DMS79 treated with DMSO at 0.1 percent for 48 hours (cell line): Measurements from ENCODE around the gene MRPL48.

Experiments
- DNase-seq: peaks from one replicate; lab custom pipeline; 2025; lab: John Stamatoyannopoulos, UW

Gene MRPL48

DNA sequence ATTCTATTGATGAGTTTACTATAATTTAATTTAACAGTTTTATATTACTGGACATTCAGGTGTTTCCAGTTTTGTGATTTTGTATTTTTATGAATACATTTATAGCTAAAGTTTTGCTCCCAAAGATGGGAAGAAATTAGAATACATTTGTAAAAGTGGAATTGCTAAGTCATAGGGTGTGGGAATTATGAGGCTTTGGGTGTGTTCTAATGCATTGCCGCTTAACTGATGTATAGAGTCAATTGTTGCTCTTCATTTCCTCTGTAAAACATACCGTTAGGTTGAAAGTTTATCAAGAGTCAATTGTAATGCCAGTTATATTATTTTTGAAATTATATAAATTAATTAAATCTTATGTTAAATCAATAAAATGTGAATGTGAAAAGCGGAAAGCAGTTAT, 105.4 kb downstream of the MRPL48 start:
- DNase-seq, result no peak

DNA sequence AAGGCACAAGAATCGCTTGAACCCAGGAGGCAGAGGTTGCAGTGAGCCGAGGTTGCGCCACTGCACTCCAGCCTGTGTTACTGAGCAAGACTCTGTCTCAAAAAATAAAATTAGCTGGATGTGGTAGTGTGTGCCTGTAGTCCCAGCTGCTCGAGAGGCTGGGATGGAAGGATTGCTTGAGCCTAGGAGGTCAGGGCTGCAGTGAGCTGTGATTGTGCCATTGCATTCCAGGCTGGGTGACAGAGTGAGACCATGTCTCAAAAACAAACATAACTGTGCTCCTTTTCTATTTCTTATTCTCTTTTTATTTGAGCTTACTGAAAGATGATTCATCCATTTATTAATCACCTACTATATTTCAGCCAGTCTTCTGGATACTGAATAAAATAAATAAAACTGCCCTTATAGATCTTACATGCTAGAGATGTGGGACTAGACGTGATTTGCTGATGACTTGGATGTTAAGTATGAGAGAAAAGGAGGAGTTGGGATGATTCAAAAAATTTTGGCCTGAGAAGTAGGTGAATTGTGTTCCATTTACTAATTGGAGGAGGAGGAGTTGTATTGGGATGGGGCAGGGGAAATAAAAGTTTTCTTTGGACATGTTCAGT, 107.2 kb downstream of the MRPL48 start:
- DNase-seq, result no peak

DNA sequence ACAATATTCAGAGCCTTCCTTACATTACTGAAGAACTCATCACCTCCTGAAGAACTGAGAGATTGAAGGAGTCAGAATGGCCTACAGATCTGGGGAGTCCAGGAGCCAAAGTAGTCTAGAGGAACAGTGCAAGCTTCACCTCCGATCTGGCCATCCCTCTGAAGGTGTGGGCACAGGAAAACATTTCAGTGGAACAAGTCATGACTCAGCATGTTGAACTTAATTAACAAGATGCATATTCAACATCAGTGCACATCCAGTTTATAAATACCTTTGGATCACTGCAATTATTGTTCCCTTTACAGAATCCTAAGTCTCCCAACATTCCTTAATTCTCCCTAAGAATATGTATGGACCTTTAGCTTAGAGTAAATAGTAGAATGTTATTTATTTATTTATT, 114.6 kb downstream of the MRPL48 start:
- DNase-seq, result no peak

DNA sequence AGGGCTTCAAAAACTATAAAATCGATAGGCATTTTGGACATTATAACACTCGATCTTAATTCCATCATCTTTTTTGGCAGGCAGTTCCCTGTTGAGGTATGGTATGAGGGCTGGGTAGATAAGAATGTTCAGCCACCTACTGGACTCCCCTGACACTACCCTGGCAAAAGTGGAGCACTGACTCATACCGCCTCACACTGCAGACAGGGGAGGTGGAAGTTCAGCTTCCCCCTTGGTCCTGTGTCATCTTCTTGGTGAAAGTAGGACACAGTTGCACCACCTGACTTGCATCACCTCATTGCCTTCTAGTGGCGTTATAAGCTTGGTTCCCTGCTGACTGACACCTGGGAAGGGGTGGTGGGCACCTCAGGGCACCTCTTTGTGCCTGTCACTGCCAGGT, 119.5 kb downstream of the MRPL48 start:
- DNase-seq, result no peak

- DNase-seq, result no peak
These were observed 124.4 kb downstream of the MRPL48 start for GRCh38 chr11:73912026-73912425.

DNA sequence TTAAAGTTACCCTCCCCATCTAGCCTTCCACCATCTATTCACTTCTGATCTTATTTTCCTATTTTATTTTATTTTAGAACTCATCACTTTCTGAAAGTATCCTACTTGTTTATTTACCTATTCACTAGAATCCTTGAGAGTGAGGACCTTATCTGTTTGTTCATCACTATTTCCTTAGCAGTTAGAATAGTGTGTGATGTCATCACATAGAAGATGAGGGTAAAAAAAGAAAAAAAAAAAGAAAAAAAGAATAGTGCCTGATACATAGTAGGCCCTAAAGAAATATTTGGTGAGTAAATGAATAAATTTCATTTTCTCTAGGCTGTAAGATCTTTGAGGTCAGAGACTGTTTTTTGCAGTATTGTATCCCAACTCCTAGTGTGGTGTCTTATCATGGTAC, 125.8 kb downstream of the MRPL48 start:
- no peak for DNase-seq

DNA sequence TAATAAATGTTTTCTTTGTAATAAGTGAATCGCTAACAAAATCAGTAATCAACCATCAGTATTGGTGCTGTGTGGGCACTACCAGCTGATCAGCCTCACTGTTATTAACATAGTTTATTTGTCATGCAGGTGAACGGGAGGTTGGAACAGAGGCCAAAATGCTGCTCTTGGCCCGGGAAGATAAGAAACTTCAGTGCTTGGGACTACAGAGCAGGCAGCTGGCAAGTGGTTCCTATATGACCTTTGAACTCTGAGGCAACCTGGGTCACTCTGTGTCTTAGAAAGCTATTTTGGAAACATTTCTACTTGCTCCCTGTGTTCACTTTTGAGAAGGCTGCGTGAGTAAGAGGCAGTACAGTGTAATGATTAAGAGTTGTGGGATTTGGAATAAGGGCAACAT, 126.6 kb downstream of the MRPL48 start:
- no peak for DNase-seq
